ENCODE measurements around the gene TMEM201.
"Not testable (repeated sequence)": the region's sequence is repeated elsewhere in the genome, so short reads cannot be mapped to it uniquely, and the experiment has no call there.

The TMEM201 gene, protein sequence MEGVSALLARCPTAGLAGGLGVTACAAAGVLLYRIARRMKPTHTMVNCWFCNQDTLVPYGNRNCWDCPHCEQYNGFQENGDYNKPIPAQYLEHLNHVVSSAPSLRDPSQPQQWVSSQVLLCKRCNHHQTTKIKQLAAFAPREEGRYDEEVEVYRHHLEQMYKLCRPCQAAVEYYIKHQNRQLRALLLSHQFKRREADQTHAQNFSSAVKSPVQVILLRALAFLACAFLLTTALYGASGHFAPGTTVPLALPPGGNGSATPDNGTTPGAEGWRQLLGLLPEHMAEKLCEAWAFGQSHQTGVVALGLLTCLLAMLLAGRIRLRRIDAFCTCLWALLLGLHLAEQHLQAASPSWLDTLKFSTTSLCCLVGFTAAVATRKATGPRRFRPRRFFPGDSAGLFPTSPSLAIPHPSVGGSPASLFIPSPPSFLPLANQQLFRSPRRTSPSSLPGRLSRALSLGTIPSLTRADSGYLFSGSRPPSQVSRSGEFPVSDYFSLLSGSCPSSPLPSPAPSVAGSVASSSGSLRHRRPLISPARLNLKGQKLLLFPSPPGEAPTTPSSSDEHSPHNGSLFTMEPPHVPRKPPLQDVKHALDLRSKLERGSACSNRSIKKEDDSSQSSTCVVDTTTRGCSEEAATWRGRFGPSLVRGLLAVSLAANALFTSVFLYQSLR

DNA sequence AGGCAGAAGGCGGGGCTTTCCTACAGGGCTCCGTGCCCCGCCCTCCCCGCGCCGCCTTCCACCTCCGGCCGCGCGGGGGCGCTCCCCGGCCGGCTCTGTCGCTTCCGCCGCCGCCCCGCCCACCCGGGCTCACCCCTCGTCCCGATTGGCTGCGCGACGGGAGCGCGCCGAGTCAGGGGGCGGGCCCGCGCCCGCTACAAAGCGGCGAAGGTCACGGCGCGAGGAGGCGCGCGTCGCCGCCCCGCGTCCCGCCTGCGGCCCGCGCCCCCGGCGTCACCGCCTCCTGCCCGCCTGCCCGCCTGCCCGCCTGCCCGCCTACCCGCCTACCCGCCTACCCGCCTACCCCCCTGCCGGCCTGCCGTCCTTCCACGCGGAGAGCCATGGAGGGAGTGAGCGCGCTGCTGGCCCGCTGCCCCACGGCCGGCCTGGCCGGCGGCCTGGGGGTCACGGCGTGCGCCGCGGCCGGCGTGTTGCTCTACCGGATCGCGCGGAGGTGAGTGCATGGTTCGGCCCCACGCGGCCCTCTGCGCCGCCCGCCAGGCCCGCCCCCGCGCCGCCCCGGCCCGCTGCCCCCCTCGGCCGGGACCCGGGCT, at the start of gene TMEM201:
TMEM201 (plus strand) TSS at position 361 of the 593 bp plus-strand sequence; CDS start at position 381, 20 bp downstream.
- DNase-seq, result peak; percentile 97

DNA sequence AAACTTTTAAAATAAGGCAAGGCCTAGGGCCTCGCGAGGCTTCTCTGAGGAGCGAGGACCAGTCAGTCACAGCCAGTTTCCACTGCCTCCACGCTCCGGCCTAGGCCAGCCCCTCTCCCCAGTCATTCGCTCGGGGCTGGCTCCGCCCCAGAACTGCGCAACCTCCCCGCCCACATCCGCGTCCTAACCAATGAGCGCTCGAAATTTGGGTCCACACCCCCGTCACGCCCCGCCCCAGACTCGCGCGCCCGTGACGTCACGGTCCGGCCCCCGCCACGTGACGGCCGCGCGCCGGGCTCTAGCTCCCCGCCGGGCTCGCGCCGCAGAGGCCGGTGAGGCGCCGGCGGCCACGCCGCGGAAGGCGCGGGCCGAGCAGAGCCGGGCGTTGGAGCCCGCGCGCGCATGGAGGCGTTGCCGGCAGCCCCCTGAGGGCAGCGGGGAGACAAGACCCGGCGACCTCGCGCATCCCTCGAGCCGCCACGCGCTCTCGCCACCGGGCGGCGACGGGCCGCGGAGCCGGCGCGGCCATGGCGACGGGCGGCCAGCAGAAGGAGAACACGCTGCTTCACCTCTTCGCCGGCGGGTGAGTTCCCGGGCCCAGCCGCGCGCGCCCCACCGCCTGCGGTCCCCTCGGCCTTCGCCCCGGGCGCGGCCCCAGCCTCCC, 49.4 kb upstream of the TMEM201 start, which contains the start of gene SLC25A33:
SLC25A33 (plus strand) TSS at position 301 of the 664 bp plus-strand sequence; CDS start at position 528, 227 bp downstream.
- peak; percentile 98 for DNase-seq

- DNase-seq, result peak; percentile 86
These were observed 48.7 kb upstream of the TMEM201 start for GRCh38 chr1:9539829-9540550.

DNA sequence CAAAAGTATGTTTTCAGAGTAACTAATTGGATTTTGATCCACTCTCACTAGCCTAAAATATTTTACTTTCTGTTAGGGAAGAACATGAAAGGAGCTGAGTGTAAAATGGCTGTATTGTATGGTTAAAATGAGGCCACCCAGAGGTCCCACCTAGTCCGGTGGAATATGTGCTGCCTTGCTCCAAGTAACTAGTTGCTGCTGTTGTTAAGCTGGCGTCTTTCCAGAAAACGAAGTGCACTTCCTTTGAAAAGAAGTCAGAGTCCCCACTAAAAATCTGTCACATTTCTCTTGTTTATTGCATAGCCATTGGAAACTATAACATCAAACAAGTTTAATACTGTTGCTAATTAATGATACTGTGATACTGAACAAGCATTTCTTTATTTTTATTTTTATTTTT, 46.3 kb upstream of the TMEM201 start:
- peak; percentile 80 for DNase-seq

DNA sequence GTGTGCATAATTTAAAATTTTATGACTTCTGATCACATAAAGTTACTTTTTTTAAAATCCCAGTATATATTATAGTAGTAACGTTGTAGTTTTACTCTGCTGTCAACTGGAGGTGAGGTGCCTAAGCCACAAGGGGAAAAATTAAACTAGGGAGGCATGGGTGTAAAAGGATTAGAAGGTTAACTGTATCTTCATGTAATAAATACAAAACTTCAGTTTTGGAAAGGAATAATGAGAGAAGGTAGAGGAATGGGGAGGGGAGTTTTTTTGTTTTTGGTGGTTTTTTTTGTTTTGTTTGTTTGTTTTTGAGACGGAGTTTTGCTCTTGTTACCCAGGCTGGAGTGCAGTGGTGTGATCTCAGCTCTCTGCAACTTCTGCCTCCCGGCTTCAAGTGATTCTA, 43.8 kb upstream of the TMEM201 start:
- DNase-seq, result no peak

DNA sequence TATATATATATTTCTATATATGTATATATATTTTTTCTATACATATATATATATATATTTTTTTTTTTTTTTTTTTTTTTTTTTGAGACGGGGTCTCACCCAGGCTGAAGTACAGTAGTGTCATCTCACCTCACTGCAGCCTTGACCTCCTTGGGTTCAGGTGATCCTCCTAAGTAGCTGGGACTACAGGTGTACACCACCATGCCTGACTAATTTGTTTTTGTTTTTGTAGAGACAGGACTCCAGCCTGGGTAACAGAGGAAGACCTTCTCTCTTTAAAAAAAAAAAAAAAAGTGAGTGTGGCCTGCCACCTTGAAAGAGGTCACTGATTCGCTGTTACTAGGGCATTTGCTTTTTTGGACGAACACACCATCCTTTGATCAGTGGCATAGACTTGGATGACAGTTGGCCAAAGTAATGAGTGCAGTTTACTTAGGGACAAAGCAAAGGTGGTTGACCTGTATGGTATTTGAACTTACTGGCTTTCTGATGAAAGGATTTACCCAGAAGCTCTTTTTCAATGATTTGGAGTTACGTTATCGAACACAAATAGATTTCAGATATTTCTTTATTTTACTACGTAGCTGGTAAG, 38.7 kb upstream of the TMEM201 start:
- no peak for DNase-seq

- no peak for DNase-seq
These were observed 36.7 kb upstream of the TMEM201 start for GRCh38 chr1:9551984-9552383.

- peak; percentile 21 for DNase-seq
These were observed 35.0 kb upstream of the TMEM201 start for GRCh38 chr1:9553736-9554144.

DNA sequence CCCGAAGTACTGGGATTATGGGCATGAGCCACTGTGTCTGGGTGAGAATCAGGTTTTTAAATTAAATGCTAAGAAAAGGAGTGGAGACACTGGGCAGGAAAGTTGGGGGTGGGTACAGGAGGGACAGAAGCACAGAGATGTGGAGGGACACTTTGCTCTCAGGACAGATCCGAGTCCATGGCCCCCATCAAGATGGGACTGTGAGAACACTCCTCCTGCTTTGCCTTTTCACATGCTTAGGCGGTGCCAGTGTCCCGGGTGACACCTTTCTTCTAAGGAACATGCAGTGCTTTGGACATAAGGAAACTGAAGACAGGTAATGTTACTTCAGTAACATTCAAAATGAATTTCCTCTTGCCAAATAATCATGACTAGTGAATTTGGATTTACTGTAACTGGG, 32.8 kb upstream of the TMEM201 start:
- DNase-seq, result no peak

GRCh38 chr1:9557624-9558023, 31.1 kb upstream of the TMEM201 start:
- no peak for DNase-seq

- no peak for DNase-seq
These were observed 30.3 kb upstream of the TMEM201 start for GRCh38 chr1:9558271-9558945.

DNA sequence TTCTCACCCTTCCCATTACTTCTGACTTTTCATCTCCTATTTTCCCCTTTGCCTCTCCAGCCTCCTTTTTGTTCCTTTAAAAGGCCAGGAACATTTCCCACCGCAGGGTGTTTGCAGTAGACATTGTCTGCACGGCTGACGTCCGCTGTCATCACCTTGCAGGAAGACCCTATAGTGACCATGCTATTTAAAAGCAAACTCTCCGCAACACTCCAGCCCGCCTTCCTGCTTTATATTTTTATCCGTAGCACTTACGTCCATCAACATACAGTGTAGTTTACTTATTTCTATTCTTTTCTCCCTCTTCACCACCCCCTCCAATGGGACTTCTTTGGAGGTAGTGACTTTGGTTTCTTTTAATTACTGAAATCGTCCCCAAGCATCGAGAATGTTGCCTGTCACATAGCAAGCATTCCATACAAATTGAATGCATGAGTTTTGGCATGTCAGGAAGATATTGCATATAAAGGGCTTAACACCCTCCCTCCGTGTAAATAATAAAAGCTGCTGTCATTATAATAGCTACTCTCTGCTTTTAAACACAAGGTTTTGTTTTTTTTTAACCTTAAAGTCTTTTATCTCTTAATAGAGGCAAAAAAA, 29.7 kb upstream of the TMEM201 start:
- no peak for DNase-seq

DNA sequence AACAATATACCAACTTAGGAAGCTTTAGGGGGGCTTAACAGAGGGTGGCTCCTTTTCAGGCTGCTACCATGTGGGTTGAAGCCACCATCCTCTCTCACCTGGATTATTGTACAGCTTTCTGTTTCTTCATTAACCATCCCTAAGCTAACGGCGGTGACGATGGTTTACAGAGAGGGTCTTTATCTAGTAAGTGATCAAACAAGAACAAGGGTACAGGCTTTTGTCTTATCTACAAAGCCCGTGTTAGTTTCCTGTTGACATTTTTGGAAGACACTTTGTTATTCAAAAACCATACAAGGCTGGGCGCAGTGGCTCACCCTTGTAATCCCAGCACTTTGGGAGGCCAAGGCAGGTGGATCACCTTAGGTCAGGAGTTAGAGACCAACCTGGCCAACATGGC, 29.0 kb upstream of the TMEM201 start:
- no peak for DNase-seq

GRCh38 chr1:9560090-9560489, 28.6 kb upstream of the TMEM201 start:
- not testable (repeated sequence) for DNase-seq

DNA sequence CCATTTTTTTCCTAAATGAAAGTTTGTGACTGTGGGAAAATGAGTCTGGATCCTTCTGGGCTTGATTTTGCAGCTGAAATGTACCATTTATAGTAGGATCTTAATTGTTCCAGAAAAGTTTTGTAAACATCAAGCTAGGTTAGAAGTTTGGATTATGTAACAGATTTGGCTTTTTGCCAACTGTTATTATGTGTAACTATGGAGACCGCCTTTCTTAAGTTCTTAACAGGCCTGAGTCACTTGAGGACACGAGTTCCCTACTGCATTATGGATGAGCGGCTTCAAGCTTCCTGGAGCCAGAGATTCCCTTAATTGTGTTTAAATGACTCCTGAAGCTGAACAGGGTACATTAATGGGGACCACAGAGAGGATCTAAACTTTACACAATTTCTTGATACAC, 27.3 kb upstream of the TMEM201 start:
- DNase-seq, result peak; percentile 82

- DNase-seq, result no peak
These were observed 19.4 kb upstream of the TMEM201 start for GRCh38 chr1:9569267-9569666.

GRCh38 chr1:9570886-9571529, 17.7 kb upstream of the TMEM201 start:
- DNase-seq, result not testable (repeated sequence)

- peak; percentile 64 for DNase-seq
These were observed 15.0 kb upstream of the TMEM201 start for GRCh38 chr1:9573723-9574122.

GRCh38 chr1:9575486-9575885, 13.2 kb upstream of the TMEM201 start:
- DNase-seq, result no peak

GRCh38 chr1:9576903-9577302, 11.8 kb upstream of the TMEM201 start:
- DNase-seq, result no peak

GRCh38 chr1:9577423-9577822, 11.3 kb upstream of the TMEM201 start:
- DNase-seq, result no peak

Measured in hematopoietic multipotent progenitor cell treated with erythropoietin and hydrocortisone succinate and interleukin-3 and kit ligand, for 4 days (in vitro differentiated cells).